ENCODE measurements around the gene CTSD.
"Not testable (repeated sequence)": the region's sequence is repeated elsewhere in the genome, so short reads cannot be mapped to it uniquely, and the experiment has no call there.

The CTSD gene

DNA sequence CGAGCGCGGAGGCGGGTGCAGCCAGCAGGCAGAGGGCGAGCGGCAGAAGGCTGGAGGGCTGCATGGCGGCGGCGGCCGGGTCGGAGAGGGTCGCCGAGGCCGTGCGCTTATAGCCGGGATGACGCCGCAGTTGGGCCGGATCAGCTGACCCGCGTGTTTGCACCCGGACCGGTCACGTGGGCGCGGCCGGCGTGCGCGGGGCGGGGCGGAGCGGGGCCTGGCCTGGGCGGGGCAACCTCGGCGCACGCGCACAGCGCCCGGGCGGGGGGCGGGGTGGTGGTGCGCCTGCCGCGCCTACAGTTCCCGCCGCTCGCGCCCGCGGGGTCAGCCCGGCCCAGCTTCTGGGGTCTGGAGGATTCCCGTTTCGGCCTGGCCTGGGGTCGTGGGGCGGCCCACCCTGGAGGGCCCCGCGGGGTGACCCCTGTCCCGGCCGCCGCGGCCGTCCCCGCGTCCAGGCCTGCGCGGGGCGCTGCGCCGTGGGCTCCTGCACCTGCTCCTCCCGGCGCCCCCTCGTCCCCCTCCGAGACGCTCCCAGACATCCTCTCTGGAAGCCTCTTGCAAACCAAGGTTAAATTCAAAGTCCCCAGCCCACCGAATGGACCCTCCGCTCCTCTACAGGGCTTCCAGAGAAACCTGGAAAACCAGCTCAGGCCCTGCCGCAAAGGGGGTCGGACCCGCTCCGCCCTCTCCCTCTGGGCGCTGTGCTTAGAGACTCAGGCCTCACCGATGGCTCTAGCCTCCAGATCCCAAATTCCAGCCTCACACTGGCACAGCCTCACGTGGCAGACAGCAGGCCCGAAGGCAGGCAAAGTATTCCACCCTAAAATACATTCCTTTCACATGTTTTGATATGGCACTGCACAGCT, at the start of gene CTSD:
TSS of gene CTSD (minus strand) at position 132 of the 866 bp plus-strand sequence. CDS start at position 64, 68 bp downstream.
- DNase-seq (ENCODE audit: low read depth): peak; percentile 91

DNA sequence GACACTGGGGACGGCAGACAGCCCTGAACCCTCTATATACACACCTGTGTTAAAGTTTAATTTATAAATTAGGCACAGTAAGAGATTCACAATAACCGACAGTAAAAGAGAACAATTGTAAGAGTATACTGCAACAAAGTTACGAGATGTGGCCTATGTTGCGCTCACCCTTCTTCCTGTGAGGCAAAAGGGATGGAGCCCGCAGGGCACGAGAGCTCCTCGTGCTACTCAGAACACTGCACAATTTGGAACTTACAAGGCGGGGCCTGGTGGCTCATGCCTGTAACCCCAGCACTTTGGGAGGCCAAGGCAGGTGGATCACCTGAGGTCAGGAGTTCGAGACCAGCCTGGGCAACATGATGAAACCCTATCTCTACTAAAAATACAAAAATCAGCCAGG, 49.6 kb upstream of the CTSD start:
- DNase-seq (ENCODE audit: low read depth): not testable (repeated sequence)

DNA sequence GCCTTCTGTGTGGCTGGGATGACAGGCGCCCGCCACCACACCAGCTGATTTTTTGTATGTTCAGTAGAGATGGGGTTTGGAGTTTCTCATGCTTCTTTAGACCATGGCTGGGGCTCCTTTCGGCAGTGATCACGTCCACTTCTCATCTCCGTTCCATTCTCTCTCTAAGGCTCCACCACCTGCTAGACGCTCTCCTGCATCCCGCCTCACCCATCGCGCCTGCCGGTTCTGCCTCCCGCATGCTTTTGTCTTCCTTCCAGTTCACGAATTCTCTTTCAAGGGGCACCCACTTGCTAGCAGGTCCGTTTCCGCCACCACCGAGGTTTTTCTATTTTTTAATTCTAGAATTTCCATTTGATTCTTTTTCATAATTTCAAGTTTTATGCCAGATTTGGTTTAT, 49.1 kb upstream of the CTSD start:
- no peak for DNase-seq (ENCODE audit: low read depth)

DNA sequence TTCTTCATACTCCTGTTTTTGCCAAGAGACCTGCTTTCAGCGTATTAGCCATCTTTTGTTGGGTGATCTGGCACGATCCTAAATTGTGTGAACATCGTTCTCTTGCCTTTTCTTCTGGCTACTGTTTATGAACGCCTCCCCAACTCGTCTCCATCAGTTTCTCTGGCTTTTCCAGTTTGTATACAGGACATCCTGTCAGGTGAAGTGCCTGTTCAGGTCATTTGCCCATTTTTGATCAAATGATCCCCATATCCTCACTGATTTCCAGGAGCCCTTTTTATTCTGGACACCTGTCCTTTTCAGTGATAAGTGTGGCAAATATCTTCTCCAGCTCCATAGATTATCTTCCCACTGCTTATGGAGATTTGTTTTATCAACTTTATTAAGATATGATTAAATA, 48.5 kb upstream of the CTSD start:
- no peak for DNase-seq (ENCODE audit: low read depth)

DNA sequence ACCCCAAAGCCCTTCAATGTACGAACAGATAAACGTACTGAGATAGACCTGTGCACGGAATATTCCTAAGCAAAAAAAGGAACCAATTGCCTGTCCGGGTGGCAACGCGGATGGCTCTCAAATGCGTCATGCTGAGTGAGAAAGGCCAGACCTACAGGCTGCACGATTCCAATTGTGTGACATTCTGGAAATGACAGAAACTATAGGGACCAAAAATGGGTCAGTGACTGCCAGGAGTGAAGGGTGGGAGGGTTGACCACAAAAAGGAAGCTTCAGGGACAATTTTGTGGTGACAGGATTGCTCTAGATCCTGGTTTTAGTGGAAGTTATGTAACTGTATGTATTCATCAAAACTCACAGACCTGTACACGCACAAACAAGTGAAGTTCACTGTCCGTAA, 47.0 kb upstream of the CTSD start:
- DNase-seq (ENCODE audit: low read depth): no peak

DNA sequence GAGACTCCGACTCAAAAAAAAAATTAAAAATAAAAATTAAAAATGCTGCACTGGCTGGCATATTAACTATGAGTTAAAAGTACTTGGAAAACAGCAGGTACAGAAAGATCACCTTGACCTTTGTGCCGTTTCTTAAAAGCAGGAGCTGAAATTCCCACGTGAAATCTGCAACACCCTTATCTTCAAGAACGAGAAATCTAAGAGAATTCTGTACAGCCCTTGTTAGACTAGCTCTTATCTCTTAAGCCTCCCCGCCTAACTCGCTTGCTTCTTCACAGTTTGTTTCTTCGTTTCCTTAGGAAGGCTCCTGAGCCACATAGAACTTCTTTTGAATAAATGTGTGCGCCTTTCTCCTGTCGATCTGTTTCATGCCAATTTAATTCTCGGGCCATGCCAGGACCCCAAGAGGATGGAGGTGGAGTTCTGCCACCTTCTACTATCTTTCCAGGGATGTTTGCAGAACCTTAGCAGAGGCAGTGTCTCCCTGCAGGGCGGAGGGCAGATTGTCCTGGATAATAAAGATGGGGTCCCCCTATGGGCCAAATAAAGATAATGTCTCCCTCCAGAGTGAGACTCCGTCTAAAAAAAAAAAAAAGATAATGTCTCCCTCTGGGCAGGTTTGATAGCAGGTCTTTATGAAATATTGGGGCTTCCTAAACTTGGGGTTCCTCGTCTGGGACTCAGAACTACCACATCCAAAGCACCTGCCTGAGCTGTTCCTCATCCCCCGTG, 43.7 kb upstream of the CTSD start:
- DNase-seq (ENCODE audit: low read depth): no peak

DNA sequence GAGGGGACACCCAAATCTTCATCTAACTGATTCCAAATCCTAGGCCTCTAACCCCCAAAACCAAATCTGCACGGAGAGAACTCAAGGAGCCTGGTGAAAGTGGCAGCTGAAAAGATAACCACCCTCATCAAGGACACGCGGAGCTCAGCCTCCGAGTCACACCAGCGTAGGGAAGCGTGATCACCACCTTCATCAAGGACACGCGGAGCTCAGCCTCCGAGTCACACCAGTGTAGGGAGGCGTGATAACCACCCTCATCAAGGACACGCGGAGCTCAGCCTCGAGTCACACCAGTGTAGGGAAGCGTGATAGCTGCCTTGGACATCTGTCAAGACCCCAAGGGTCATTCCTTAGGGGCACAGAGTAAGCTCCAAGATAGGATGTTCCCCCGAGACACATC, 41.8 kb upstream of the CTSD start:
- DNase-seq (ENCODE audit: low read depth): no peak

DNA sequence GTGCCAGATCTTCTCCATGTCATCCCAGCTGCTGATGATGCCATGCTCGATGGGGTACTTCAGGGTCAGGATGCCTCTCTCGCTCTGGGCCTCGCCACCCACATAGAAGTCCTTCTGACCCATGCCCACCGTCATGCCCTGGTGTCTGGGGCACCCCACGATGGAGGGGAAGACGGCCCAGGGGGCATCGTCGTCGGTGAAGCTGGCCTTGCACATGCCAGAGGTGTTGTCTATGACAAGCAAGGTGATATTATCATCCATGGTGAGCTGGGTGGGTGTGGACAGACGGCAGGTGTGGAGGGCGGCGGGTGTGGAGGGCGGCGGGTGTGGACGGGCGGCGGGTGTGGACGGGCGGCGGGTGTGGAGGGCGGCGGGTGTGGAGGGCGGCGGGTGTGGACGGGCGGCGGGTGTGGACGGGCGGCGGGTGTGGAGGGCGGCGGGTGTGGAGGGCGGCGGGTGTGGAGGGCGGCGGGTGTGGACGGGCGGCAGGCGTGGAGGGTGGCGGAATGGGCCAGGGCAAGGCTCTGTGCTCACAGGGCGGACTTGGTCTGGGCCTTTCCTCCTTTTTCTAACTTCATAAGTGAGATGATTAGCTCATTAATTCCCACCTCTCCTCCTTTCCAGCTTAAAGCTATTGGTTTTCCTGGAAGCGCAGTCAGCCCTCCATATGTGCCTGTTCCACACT, 40.2 kb upstream of the CTSD start:
- not testable (repeated sequence) for DNase-seq (ENCODE audit: low read depth)

DNA sequence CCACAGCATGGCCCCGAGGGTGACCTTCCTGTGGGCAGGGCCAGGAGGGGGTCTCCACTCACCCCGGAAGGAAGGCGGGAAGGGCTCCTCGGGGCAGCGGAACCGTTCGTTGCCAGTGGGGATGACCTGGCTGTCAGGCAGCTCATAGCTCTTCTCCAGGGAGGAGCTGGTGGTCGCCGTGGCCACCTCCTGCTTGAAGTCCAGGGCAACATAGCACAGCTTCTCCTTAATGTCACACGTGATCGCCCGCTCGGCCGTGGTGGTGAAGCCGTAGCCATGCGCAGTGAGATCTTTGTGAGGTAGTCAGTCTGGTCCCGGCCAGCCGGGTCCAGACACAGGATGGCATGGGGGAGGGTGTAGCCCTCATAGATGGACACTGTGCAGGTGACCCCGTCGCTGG, 39.5 kb upstream of the CTSD start:
- DNase-seq (ENCODE audit: low read depth): no peak

DNA sequence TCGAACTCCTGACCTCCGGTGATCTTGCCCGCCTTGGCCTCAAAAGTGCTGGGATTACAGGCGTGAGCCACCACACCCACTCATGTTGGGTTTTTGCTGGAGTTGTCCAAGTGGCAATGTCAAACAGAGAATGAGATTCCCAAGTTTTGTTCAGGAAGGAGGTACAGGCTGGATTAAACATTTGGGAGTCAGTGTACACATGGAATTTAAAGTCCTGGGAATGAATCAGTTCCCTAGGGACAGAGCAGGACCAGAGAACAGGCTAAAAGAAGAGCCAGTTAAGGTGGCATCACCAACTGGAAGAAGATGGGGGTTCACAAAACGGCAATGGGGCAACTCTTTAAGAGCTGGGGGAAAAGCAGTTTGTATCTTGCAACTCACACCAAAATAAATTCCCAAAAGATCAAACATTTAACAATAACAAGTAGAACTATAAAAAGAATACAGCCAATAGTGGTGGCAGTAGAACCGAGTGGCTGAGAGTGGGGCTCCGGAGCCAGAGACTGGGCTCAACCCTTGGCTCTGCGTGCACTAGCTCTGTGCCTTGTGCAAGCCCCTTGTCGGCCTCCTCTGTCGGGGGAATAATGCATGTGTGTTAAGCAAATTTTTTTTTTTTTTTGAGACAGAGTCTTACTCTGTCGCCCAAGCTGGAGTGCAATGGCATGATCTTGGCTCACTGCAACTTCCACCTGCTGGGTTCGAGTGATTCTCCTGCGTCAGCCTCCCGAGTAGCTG, 33.8 kb upstream of the CTSD start:
- no peak for DNase-seq (ENCODE audit: low read depth)

DNA sequence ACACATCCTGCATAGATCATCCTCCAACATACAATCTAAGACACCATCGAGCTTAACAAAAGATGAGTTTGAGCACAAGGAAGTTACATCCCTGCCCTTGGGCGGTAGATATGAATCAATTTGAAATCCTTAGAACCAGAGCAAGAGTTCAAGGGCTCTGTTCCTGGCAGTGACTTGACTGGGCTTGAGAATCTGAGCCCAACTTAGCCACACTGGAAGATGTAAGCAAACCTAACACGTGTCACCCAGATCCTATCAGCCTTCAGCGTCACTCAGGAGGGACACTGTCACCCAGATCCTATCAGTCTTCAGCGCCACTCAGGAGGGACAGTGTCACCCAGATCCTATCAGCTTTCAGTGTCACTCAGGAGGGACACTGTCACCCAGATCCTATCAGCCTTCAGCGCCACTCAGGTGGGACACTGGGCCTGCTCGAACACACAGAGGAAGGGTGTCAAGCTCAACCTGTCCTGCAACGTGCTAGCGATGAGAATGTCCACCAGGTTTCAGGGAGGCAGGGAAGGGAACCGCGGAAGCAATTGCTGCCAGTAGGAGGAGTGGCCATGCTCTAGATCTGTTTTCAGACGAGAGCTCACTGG, 32.8 kb upstream of the CTSD start:
- no peak for DNase-seq (ENCODE audit: low read depth)

DNA sequence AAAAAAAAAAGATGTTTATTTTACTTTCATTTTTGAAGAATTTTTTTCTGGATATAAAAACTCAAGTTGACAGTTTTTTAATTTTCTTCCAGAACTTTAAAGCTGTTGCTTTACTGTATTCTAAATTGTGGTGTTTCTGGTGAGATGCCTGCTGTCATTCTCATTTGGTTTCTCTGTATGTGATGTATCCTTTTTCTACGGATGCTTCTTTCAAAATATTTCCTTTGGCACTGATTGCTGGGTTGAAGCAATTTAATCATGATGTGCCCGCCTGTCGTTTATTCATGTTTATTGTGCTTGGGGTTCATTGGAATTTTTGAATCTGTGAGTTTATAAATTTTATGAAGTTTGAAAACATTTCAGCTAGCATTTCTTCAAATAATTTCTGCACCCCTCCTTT, 29.4 kb upstream of the CTSD start:
- DNase-seq (ENCODE audit: low read depth): no peak

DNA sequence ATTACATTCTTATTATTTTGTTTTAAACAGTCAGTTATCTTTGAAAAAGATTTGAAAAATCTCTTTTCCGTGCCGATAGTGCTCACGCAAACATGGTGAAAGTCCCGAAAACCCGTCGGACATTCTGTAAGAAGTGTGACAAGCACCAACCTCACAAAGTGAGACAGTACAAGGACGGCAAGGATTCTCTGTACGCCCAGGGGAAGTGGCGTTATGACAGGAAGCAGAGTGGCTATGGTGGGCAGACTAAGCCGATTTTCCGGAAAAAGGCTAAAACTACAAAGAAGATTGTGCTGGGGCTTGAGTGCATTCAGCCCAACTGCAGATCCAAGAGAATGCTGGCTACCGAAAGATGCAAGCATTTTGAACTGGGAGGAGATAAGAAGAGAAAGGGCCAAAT, 28.7 kb upstream of the CTSD start:
- no peak for DNase-seq (ENCODE audit: low read depth)

DNA sequence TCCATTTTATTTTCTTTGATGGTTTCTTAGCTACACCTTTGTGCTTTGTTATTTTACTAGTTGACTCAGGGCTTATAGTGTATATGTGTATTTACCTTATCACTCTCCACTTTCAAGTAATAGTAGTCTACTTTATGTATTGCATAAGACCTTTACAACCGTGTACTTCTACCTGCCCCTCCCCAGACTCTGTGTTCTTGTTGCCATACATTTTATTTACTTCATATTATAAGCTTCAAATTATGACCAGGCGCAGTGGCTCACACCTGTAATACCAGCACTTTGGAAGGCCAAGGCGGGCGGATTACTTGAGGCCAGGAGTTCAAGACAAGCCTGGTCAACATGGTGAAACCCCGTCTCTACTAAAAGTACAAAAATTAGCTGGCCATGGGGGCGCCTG, 28.2 kb upstream of the CTSD start:
- no peak for DNase-seq (ENCODE audit: low read depth)

DNA sequence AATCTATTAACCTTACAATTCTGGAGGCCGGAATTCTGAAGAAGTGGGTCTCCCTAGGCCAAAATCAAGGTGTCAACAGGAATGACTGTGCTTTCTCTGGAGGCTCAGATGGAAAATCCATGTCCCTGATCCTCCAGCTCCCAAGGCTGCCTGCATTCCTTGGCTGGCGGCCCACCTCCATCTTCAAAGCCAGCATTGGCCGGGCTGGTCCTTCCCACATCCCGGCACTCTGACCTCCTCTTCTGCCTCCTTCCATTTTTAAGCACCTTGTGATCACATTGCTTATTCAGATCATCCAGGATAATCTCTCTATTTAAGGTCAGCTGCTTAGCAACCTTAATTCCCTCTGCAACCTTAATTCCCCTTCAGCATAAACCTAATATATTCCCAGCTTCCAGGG, 22.7 kb upstream of the CTSD start:
- no peak for DNase-seq (ENCODE audit: low read depth)

DNA sequence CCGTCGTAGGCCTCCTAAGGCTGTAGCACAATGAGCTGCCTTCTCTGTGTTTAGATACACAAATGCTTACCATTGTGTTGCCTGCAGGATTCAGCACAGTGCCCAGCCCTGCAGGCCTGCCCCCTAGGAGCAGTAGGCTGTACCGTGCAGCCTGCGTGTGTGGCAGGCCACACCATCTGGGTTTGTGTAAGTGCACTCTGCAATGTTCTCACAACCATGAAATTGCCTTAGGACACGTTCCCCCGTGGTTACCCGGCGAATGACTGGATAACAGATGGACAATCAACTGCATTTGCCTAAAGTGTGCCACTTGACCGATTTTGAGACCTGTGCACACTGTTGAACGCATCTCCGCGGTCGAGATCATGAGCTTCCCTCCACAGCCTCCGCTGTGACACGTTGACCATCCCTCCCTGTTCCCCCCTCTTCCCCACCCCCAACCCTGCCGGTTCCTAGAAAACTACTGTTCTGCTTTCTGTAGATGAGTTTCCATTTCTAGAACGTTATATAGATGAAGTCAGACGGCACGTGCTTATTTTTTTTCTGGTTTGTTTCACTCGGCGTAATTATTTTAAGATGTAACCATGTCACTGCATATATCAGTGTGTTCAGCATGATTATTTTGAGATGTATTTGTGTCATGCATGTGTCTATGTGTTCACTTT, 22.2 kb upstream of the CTSD start:
- no peak for DNase-seq (ENCODE audit: low read depth)

DNA sequence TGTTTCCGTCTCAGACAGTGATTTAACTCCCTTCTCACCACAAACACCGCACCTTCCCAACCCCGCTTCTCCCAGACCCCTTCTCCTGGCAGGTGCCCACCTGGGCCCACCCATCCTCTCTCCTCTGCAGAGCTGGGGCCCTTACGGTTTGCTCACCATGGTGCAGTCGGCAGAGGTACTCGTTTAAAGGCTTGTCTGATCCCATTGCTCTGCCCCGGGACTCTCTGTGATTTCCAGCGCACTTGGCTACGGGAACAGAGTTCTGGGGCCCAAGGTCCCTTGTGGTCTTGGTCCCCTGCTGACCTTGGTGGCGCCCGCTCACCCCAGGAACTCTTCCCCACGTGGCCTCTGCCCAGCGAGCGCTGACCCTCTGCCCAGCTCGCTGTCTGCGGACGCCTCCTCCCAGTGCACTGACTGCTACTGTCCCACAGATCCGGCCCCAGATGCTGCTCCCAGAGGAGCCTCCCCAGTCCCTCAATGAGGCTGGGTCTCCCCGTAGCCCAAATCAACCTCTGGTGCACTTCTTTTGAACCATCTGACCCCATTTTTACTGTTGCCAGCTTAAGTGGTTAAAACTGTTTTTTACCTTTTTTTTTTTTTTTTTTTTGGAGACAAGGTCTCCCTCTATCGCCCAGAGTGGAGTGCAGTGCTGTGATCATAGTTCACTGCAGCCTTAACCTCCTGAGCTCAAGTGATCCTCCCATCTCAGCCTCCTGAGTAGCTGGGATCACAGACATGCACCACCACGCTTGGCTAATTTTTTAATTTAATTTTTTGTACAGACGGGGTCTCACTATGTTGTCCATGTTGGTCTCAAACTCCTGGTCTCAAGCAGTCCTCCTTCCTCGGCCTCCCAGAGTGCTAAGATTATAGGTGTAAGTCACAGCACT, 21.3 kb upstream of the CTSD start:
- DNase-seq (ENCODE audit: low read depth): no peak

DNA sequence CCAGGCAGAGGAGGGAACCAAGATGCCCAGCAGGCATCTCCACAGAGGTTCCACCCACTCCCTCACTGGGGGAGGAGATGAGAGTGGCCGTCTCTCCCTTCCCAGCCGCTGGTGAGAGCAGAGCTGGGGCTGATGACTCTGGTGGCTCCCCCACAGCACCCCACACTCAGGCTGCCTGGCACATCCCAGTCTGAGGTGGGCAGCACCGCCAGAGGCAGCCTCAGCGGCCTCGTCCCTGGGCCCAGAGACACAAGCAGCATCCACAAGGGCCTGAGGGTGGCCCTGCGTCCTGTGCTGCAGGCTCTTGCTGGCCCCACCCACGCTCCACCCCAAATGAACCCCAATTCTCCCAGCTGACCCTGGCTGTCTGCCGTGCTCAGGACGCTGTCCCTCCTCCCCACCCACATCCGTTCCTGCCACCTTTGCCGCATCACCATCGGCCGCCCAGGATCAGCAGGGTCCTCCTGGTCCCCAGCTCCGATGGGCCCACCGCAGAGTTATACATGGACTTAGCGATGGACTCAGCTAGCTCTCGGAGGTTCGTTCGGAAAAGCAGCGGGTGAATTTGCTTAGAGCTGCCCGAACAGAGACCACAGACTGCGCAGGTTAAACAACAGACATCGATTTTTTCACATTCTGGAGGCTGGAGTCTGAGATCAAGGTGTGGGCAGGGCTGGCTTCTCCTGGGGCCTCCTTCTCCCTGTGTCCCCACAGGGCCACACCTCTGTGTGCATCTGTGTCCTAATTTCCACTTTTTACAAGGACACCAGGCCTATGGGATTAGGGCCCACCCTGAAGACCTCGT, 20.2 kb upstream of the CTSD start:
- no peak for DNase-seq (ENCODE audit: low read depth)
